NOMO-1 treated with dmso at 0.1 percent for 144 hours (cell line): Measurements from ENCODE around the gene ZNF862.

ENCODE experiments used
- DNase-seq: peaks from one replicate; lab custom pipeline; 2025; ENCODE audit not compliant: unreplicated experiment; lab: John Stamatoyannopoulos, UW

The ZNF862 gene

DNA sequence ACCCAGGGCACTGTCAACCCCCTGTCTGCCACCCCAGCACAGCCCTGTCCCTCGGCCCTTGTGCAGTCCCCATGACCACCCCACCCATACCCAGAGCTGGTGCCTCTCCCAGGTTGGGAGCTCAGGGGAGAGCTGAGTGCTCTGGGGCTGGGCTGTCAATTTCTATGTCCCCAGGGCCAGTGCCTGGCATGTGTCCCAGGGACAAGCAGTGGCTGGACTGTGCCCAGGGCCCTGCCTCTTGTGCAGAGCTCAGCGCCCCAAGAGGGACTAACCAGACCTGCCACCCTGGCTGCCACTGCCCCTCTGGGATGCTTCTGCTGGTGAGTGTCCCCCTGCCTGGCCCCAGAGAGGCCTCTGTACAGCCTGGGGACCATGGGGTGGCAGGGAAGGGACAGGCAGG, 29.0 kb upstream of the ZNF862 start:
- DNase-seq = no peak

GRCh38 chr7:149811221-149811620, 27.0 kb upstream of the ZNF862 start:
- no peak for DNase-seq

DNA sequence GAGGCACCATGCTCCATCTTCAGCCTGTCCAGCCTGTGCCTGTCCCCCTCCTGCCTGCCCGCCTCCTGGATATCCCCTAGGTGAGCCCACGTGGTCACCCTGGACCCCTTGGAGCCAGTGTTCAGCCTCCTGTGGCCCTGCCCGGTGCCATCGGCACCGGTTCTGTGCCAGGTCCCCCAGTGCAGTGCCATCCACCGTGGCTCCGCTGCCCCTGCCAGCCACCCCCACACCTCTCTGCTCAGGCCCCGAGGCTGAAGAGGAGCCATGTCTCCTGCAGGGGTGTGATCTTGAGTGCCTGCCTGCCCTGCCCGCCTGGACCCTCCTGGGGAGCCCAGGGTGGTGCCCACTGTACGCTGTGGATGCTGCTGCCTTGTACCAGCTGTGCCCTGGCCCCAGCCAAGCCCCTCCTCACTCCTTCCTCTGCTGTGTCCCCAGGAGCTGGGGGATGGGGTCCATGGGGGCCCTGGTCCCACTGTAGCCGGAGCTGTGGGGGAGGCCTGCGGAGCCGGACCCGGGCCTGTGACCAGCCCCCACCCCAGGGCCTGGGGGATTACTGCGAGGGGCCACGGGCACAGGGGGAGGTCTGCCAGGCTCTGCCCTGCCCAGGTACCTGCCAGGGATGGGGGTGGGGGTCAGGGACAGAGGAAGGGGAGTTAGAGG, 26.2 kb upstream of the ZNF862 start:
- DNase-seq = no peak

DNA sequence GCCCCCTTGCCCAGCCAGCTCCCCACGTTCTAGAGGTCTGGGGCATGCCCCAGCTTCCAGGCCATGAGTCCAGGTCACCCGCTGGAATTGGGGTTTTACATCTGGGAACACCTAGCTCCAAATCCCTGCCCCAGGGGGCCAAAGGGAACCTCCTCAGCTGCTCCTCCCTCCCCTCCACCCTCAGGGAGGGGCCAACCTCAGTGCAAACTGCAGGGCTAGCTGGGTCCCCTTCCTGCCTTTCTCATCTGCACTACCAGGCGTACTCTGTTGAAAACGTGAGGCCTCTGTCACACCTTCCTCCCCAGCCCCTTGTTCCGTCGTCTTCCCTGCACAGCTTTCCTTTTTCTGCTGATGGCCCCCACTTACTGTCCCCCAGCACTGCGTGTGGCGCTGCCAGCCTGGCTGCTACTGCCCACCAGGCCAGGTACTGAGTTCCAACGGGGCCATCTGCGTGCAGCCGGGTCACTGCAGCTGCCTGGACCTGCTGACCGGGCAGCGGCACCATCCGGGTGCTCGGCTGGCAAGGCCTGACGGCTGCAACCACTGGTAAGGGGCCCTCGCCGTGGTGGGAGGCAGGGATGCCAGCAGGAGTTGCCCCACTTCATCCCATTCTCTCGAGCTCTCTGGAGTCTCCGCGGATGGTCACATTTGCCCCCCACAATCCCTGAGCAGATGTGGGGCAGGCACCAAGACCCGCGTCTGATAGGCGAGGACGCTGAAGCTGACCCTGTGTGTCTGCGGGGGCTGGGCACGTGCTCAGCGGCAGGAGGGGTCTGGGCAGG, 24.7 kb upstream of the ZNF862 start:
- no peak for DNase-seq

- no peak for DNase-seq
Measured at GRCh38 chr7:149814494-149814893, 23.7 kb upstream of the ZNF862 start.

DNA sequence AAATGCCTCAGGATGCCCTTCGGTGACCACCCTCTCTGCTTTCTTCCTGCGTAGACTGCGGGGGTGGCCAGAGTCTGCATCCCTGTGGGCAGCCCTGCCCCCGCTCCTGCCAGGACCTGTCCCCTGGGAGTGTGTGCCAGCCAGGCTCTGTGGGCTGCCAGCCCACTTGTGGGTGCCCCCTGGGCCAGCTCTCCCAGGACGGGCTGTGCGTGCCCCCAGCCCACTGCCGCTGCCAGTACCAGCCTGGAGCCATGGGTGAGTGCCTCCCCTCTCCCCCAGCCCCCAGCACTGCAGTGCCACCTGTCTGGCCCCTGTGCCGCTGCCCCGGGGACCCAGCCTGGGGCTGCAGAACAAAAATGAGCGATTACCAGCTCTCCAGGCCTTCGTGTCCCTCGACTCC, 23.1 kb upstream of the ZNF862 start:
- no peak for DNase-seq

GRCh38 chr7:149815661-149816266, 22.4 kb upstream of the ZNF862 start:
- no peak for DNase-seq

- no peak for DNase-seq
Measured at GRCh38 chr7:149816267-149816751, 21.9 kb upstream of the ZNF862 start.

DNA sequence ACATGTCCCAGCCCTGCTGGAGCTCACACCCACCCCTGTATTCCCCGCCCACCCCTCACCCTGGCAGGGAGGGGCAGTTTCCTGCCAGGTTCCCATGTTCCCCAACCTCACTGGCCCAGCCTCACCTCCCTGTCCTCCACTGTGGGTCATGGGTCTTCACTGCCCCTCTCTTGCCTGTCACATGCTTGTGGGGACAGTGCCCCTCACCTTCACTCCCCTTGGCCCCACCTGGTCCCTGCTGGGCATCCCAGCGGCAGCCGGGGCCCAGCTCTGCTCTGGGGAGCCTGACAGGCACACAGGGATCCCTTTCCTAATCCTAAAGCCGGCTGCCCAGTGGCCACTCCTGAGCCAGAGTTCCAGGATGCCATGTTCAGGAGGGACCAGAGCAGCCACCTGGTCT, 21.4 kb upstream of the ZNF862 start:
- DNase-seq = no peak

DNA sequence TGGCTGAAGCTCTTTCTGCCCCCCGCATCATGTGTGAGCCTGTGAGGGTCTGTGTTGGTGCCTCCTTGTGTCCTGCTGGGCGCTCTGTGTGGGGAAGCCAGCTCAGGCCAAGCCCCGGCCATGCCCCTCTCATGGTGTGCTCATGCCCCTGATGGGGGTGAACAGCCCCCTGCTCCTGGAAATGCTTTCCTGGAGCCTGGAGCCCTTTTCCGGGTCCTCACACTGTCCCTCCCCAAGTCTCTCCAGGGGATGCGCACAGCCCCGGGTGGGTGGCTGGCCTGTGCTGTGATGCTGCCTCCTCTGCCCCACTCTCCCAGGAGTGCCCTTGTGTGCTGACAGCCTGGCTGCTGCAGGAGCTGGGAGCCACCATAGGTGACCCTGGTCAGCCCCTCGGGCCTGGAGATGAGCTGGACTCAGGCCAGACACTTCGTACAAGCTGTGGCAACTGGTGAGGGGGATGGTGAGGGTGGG, 20.8 kb upstream of the ZNF862 start:
- DNase-seq = no peak

DNA sequence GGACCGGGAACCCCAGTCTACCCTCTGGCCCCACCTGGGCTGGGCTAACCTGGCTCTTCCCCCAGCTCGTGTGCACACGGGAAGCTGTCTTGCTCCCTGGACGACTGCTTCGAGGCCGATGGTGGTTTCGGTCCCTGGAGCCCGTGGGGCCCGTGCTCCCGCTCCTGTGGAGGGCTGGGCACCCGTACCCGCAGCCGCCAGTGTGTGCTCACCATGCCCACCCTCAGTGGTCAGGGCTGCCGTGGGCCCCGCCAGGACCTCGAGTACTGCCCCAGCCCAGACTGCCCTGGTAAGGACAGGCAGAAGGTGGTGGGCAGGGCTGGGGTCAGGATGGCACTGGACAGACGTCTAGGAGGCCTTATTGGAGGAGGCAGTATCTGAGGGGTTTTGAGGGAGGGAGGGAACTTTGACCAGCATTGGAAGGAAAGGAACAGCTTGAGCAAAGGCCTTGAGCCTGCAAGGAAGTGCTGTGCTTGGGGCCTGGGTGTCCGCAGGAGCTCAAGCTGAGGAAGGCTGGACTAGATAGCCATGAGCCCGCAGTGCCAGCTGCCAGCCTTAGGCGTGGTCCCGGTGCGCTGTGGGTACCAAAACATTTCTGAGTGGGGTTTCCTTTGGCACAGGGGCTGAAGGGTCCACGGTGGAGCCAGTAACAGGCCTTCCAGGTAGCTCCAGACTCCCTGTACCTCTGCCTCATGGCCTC, 20.2 kb upstream of the ZNF862 start:
- no peak for DNase-seq

- no peak for DNase-seq
Measured at GRCh38 chr7:149818536-149818840, 19.7 kb upstream of the ZNF862 start.

- DNase-seq = no peak
Measured at GRCh38 chr7:149819141-149819960, 18.8 kb upstream of the ZNF862 start.

- DNase-seq = no peak
Measured at GRCh38 chr7:149819961-149820340, 18.2 kb upstream of the ZNF862 start.

GRCh38 chr7:149820622-149821190, 17.5 kb upstream of the ZNF862 start:
- DNase-seq = no peak

- DNase-seq = no peak
Measured at GRCh38 chr7:149821191-149822148, 16.7 kb upstream of the ZNF862 start.

DNA sequence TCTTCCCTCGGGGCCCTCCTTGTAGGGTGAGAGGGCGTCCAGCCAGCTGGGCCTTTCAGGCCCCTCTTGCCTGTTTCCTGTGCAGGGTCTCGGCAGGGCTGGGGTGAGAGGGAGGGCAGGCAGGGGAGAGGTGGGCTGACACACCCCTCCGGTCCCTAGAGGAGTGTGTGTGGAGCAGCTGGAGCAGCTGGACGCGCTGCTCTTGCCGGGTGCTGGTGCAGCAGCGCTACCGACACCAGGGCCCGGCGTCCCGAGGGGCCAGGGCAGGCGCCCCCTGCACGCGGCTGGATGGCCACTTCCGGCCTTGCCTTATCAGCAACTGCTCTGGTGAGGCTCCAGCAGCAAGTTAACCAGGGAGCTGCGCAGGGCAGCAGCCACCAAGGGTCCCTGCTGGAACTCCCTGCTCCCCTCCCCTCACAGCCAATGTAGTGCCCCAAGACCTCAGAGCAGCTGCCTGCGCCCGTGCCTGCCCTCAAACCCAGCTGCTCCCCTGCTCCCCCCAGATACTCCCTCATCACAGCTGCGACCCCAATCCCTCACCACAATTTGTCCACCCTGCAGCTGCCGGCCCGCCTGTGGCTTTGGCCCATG, 15.7 kb upstream of the ZNF862 start:
- no peak for DNase-seq

DNA sequence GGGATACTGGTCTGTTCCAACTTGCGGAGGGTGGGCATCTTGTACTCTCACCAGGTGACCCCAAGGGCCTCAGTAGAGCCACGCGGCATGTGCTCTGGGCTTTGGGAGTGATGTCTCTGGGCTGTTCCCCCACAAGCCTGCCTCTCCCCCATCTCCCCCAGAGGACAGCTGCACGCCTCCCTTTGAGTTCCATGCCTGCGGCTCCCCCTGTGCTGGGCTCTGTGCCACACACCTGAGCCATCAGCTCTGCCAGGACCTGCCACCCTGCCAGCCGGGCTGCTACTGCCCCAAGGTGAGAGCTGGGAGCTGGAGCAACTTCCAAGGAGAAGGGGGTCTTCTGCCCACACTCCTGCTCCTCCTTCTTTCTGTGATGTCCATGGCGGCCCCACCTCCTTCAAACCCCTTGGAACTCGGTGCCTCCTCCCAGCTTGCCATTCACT, 15.0 kb upstream of the ZNF862 start:
- no peak for DNase-seq
